K562 (cell line): Measurements from ENCODE around the gene MPI. TPM values are rescaled to one million over a fixed set of nuclear protein-coding genes. Genes with fewer than 3 reads are reported as not detected.

Source experiments
- ARID4B ChIP-seq: sonication (generic); formaldehyde crosslinking; IDR thresholded peaks from 2 replicates; pipeline ENCODE4 v1.8.0; 2022; ENCODE audit warnings: mild to moderate bottlenecking, missing genetic modification reagents
- BRD9 ChIP-seq: fragments of 450-650 bp; IDR thresholded peaks from 2 replicates; pipeline ENCODE4 v1.6.1; 2018; ENCODE audit warnings: low read depth; ENCODE audit not compliant: partially characterized antibody
- FOXK1 ChIP-seq: sonication (generic); formaldehyde crosslinking; IDR thresholded peaks from 2 replicates; pipeline ENCODE4 v1.8.0; 2022; ENCODE audit warnings: missing genetic modification reagents, mild to moderate bottlenecking, borderline replicate concordance
- HDGF ChIP-seq: fragments of 450-650 bp; IDR thresholded peaks from 2 replicates; pipeline ENCODE4 v1.6.1; 2016
- IFI16 ChIP-seq: fragments of 250-450 bp; sonication (Bioruptor Pico); IDR thresholded peaks from 2 replicates; pipeline ENCODE4 v2.1.2; 2022; ENCODE audit warnings: mild to moderate bottlenecking, inconsistent platforms
- VEZF1 ChIP-seq: fragments of 200-800 bp; sonication (Bioruptor generic); IDR thresholded peaks from 2 replicates; pipeline ENCODE4 v1.6.1; 2017; ENCODE audit warnings: missing genetic modification characterization, missing compliant biosample characterization
- ZNF232 ChIP-seq: sonication (generic); formaldehyde crosslinking; IDR thresholded peaks from 2 replicates; pipeline ENCODE4 v1.8.0; 2022; ENCODE audit warnings: mild to moderate bottlenecking, missing genetic modification reagents
- polyA plus RNA-seq, 8 experiments: library from polyadenylated mRNA; depleted of rRNA in 4 of 8; stranded (reverse) in 5 of 8; unstranded in 3 of 8; fragments of >200 nt; fragmentation: Nextera tagmentation in 2 of 8; fragmentation: Illumina TruSeq in 1 of 8; extraction: Ambion mirVana in 2 of 8; extraction: Trizol in 1 of 8; gene quantifications; 2 replicates each; pipeline versions ENCODE4 v1.2.1 to v1.2.3, GENCODE V29; 2011 to 2014; ENCODE audit warnings: inconsistent platforms in 1 of 8, missing spikeins in 1 of 8
- total RNA-seq, 7 experiments: library from RNA; depleted of rRNA in 6 of 7; stranded (reverse); fragments of >200 nt in 6 of 7; fragmentation: Illumina TruSeq in 2 of 7; extraction: Trizol in 2 of 7; gene quantifications; 2 replicates each; pipeline versions ENCODE4 v1.2.1 to v1.2.3, GENCODE V29; 2011 to 2021; ENCODE audit warnings: low replicate concordance in 1 of 7

MPI gene
- total and polyA plus RNA-seq, 9 of the 15 experiments (the other 6 are each of a cell fraction or from before 2014, with no cell fraction given), result 30.7 to 105 (median 40.5) TPM

GRCh38 chr15:74851960-74852359 is 37.9 kb upstream of the MPI start (continued):
- TF ChIP-seq FOXK1 (CRISPR knock-in tag), result no peak
- no peak for TF ChIP-seq ARID4B (CRISPR knock-in tag)
- no peak for TF ChIP-seq VEZF1 (CRISPR knock-in tag)
- TF ChIP-seq HDGF, result no peak
- TF ChIP-seq BRD9, result no peak
- TF ChIP-seq IFI16 (CRISPR knock-in tag), result no peak
- no peak for TF ChIP-seq ZNF232 (CRISPR knock-in tag)
